ENCODE results near the gene UTS2B.

DNA sequence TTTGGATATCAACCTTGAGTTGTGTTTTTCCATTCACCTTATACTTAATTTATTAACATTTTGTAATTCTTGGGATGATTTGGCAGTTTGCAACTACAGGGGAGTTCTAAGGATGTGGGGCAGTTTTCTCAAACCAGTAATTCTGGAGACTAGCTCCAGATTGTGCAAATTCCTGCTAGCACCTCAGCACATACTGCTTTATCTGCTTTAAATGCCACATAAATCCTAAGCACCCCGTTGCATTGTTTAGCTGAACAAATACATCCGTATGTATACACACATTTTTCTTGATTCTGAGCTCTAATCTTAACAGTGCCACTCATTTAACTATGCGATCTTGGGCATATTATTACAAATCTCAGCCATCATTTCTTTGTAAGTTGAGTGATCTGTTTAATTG lies 16.9 kb upstream of the UTS2B start:
- TF ChIP-seq, protein P1, sequence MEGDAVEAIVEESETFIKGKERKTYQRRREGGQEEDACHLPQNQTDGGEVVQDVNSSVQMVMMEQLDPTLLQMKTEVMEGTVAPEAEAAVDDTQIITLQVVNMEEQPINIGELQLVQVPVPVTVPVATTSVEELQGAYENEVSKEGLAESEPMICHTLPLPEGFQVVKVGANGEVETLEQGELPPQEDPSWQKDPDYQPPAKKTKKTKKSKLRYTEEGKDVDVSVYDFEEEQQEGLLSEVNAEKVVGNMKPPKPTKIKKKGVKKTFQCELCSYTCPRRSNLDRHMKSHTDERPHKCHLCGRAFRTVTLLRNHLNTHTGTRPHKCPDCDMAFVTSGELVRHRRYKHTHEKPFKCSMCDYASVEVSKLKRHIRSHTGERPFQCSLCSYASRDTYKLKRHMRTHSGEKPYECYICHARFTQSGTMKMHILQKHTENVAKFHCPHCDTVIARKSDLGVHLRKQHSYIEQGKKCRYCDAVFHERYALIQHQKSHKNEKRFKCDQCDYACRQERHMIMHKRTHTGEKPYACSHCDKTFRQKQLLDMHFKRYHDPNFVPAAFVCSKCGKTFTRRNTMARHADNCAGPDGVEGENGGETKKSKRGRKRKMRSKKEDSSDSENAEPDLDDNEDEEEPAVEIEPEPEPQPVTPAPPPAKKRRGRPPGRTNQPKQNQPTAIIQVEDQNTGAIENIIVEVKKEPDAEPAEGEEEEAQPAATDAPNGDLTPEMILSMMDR (IDR thresholded peaks at IDR 0.05) = no peak
- TF ChIP-seq POLR2AphosphoS5 (IDR thresholded peaks at IDR 0.05; ENCODE audit: low read depth, low read length) = no peak
- TF ChIP-seq, protein P2, sequence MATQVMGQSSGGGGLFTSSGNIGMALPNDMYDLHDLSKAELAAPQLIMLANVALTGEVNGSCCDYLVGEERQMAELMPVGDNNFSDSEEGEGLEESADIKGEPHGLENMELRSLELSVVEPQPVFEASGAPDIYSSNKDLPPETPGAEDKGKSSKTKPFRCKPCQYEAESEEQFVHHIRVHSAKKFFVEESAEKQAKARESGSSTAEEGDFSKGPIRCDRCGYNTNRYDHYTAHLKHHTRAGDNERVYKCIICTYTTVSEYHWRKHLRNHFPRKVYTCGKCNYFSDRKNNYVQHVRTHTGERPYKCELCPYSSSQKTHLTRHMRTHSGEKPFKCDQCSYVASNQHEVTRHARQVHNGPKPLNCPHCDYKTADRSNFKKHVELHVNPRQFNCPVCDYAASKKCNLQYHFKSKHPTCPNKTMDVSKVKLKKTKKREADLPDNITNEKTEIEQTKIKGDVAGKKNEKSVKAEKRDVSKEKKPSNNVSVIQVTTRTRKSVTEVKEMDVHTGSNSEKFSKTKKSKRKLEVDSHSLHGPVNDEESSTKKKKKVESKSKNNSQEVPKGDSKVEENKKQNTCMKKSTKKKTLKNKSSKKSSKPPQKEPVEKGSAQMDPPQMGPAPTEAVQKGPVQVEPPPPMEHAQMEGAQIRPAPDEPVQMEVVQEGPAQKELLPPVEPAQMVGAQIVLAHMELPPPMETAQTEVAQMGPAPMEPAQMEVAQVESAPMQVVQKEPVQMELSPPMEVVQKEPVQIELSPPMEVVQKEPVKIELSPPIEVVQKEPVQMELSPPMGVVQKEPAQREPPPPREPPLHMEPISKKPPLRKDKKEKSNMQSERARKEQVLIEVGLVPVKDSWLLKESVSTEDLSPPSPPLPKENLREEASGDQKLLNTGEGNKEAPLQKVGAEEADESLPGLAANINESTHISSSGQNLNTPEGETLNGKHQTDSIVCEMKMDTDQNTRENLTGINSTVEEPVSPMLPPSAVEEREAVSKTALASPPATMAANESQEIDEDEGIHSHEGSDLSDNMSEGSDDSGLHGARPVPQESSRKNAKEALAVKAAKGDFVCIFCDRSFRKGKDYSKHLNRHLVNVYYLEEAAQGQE (IDR thresholded peaks at IDR 0.05; ENCODE audit: insufficient read depth in 1 of 2, low read depth in 2 of 2, low read length in 1 of 2) = no peak
- no peak for TF ChIP-seq TCF7L2 (IDR thresholded peaks at IDR 0.05; ENCODE audit: low read depth, low read length)
- TF ChIP-seq SIN3A (IDR thresholded peaks at IDR 0.05; ENCODE audit: borderline replicate concordance, insufficient read depth, low read depth, low read length) = no peak
